ENCODE results near the gene FOXP1. TPM values are rescaled to one million over a fixed set of nuclear protein-coding genes. Genes with fewer than 3 reads are reported as not detected.
A peak's percentile ranks its signal among the peaks of the same experiment; 100 is the strongest.

The FOXP1 gene
- total RNA-seq, 1 donor from 2014 or later: 33.2 TPM

GRCh38 chr3:71109241-71109976 is 474.1 kb downstream of the FOXP1 start:
- DNase-seq (ENCODE audit: low read depth): peak; percentile 89
- H3K4me3 ChIP-seq (ENCODE audit: low read depth, low read length): no peak overlapping the region
- H3K36me3 ChIP-seq (ENCODE audit: control insufficient read depth, insufficient read depth, low read length): no peaks in the 10 kb centered on the region
- H3K27me3 ChIP-seq (ENCODE audit: control insufficient read depth, insufficient read depth, low read length): no peaks in the 10 kb centered on the region
- TF ChIP-seq CTCF (IDR thresholded peaks at IDR 0.05; ENCODE audit: insufficient read depth, low read length, severe bottlenecking): no peak
- no peak for FAIRE-seq

- no peak for DNase-seq (ENCODE audit: low read depth)
- no peak for FAIRE-seq
- no peak for TF ChIP-seq CTCF (IDR thresholded peaks at IDR 0.05; ENCODE audit: insufficient read depth, low read length, severe bottlenecking)
- Histone ChIP-seq H3K36me3 (ENCODE audit: control insufficient read depth, insufficient read depth, low read length) (no peaks in the 10 kb centered on the region), H3K4me3 (ENCODE audit: low read depth, low read length) (no peak overlapping the region), H3K27me3 (ENCODE audit: control insufficient read depth, insufficient read depth, low read length) (no peaks in the 10 kb centered on the region)
Observed at GRCh38 chr3:71107926-71108325, 475.6 kb downstream of the FOXP1 start.

GRCh38 chr3:71104976-71105375 is 478.6 kb downstream of the FOXP1 start:
- FAIRE-seq (no peak), DNase-seq (ENCODE audit: low read depth) (no peak)
- no peak for TF ChIP-seq CTCF (IDR thresholded peaks at IDR 0.05; ENCODE audit: insufficient read depth, low read length, severe bottlenecking)
- Histone ChIP-seq H3K27me3 (ENCODE audit: control insufficient read depth, insufficient read depth, low read length) (no peaks in the 10 kb centered on the region), H3K36me3 (ENCODE audit: control insufficient read depth, insufficient read depth, low read length) (no peaks in the 10 kb centered on the region), H3K4me3 (ENCODE audit: low read depth, low read length) (no peak overlapping the region)

- Histone ChIP-seq H3K36me3 (ENCODE audit: control insufficient read depth, insufficient read depth, low read length) (no peaks in the 10 kb centered on the region), H3K4me3 (ENCODE audit: low read depth, low read length) (no peak overlapping the region), H3K27me3 (ENCODE audit: control insufficient read depth, insufficient read depth, low read length) (no peaks in the 10 kb centered on the region)
- DNase-seq (ENCODE audit: low read depth) (no peak), FAIRE-seq (no peak)
- no peak for TF ChIP-seq CTCF (IDR thresholded peaks at IDR 0.05; ENCODE audit: insufficient read depth, low read length, severe bottlenecking)
Observed at GRCh38 chr3:71104556-71104955, 479.0 kb downstream of the FOXP1 start.

GRCh38 chr3:71104121-71104541 is 479.4 kb downstream of the FOXP1 start:
- DNase-seq (ENCODE audit: low read depth) (peak; percentile 60), FAIRE-seq (no peak)
- Histone ChIP-seq H3K4me3 (ENCODE audit: low read depth, low read length) (no peak overlapping the region), H3K27me3 (ENCODE audit: control insufficient read depth, insufficient read depth, low read length) (no peaks in the 10 kb centered on the region), H3K36me3 (ENCODE audit: control insufficient read depth, insufficient read depth, low read length) (no peaks in the 10 kb centered on the region)
- no peak for TF ChIP-seq CTCF (IDR thresholded peaks at IDR 0.05; ENCODE audit: insufficient read depth, low read length, severe bottlenecking)

- no peak overlapping the region for H3K4me3 ChIP-seq (ENCODE audit: low read depth, low read length)
- FAIRE-seq (no peak), DNase-seq (ENCODE audit: low read depth) (no peak)
- no peaks in the 10 kb centered on the region for H3K36me3 ChIP-seq (ENCODE audit: control insufficient read depth, insufficient read depth, low read length)
- no peak for TF ChIP-seq CTCF (IDR thresholded peaks at IDR 0.05; ENCODE audit: insufficient read depth, low read length, severe bottlenecking)
- H3K27me3 ChIP-seq (ENCODE audit: control insufficient read depth, insufficient read depth, low read length): no peaks in the 10 kb centered on the region
Observed at GRCh38 chr3:71103430-71103921, 480.1 kb downstream of the FOXP1 start.

All from bronchial epithelial cell (primary cell).